GM10248 (cell line): ENCODE measurements around the gene CHMP6.

Experiments used
- CTCF ChIA-PET: fragments of 300-600 bp; sonication (Branson Sonifier 250); formaldehyde crosslinking; extraction: SDS; loops from one replicate; lab custom pipeline; 2021; ENCODE audit warnings: antibody characterized with exemption; lab: Yijun Ruan, JAX
- POLR2A ChIA-PET: fragments of 350-650 bp; sonication (Branson Sonifier 250); formaldehyde crosslinking; extraction: SDS; loops from one replicate; lab custom pipeline; 2020; ENCODE audit warnings: antibody characterized with exemption; lab: Yijun Ruan, JAX
- DNase-seq: peaks from one replicate; pipeline ENCODE4 v3.0.0; 2012; ENCODE audit errors: extremely low spot score
- CTCF ChIP-seq: IDR thresholded peaks from 2 replicates; pipeline ENCODE4 v1.5.1; 2012; ENCODE audit warnings: mild to moderate bottlenecking, low read depth; ENCODE audit errors: extremely low read depth, missing control alignments, control extremely low read depth

The CHMP6 gene

GRCh38 chr17:81046132-81046769 is 54.6 kb downstream of the CHMP6 start:
- no peak for TF ChIP-seq CTCF
- ChIA-PET CTCF (no interaction called here), POLR2A (no interaction called here)
- no peak for DNase-seq

- no peak for TF ChIP-seq CTCF
- ChIA-PET CTCF (interaction anchor here (0.8 to 1.3 kb wide), 2 partner anchors 10 to 51 kb away, joined by 3 read pairs; no protein-coding TSS in a partner anchor), POLR2A (no interaction called here)
- DNase-seq = no peak
Measured at GRCh38 chr17:81046770-81047359, 55.2 kb downstream of the CHMP6 start.

- ChIA-PET CTCF (interaction anchor here (1.8 kb wide), 1 partner anchor 25 kb away, joined by 5 read pairs; no protein-coding TSS in a partner anchor), POLR2A (no interaction called here)
- no peak for DNase-seq
- TF ChIP-seq CTCF = no peak
Measured at GRCh38 chr17:81048827-81049371, 57.3 kb downstream of the CHMP6 start.

GRCh38 chr17:81049372-81049911 is 57.8 kb downstream of the CHMP6 start:
- ChIA-PET POLR2A (no interaction called here), CTCF (interaction anchor here (1.8 kb wide), 1 partner anchor 26 kb away, joined by 5 read pairs; no protein-coding TSS in a partner anchor)
- TF ChIP-seq CTCF = no peak
- no peak for DNase-seq
